GM18508 (cell line): ENCODE results near the gene ETV6.

Experiments
- ATAC-seq: cut with Tn5 transposase; IDR thresholded peaks from one replicate; pipeline ENCODE4 v1.9.1; 2021; ENCODE audit warnings: moderate number of reproducible peaks; ENCODE audit not compliant: insufficient read depth, unreplicated experiment

Gene ETV6

DNA sequence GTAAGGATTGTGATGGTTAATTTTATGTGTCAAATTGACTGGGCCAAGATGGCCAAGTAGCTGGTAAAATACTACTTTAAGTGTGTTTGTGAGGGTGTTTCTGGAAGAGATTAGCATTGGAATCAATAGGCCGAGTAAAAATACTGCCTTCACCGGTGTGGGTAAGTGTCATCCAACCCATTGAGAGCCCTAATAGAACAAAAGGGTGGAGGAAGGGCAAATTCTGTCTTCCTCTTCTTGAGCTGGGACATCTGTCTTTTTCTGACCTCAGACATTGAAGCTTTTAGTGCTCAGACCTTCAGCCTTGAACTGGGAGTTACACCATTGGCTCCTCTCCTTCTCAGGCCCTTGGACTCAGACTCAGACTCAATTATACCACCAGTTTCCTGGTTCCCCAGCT, 8.0 kb upstream of the ETV6 start:
- ATAC-seq, result no peak

DNA sequence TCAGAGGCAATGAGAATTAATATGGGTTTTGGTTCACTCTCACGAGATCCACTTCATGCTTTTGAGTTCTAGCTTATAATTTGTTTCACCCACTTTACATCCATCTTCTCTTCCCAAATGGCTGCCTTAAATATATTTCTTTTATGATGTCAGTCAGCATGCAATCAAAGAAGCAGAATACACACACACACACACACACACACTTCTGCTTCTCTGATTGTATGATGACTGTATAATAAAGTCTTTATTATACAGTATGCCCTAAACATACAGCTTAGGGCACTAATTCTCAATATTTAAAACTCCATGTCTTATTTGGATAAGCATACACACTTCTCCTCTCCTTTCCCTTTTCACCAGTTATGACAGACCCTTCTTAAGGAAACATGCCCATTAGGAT, 6.7 kb upstream of the ETV6 start:
- ATAC-seq, result no peak

DNA sequence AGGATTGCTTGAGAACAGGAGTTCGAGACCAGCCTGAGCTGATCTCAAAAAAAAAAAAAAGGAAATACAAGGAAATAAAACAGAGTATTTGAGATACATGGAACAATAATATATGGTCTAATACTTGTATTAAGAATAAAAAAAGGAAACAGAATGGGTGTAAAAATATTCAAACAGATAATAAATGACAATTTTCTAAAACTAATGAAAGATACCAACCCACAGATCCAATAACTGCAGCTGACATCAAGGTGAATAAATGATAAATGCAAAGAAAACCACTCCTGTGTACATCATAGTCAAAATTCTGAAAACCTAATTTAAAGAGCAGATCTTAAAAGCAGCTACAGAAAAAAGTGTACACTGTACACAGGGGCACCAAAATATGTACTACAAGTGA, 4.1 kb upstream of the ETV6 start:
- no peak for ATAC-seq

DNA sequence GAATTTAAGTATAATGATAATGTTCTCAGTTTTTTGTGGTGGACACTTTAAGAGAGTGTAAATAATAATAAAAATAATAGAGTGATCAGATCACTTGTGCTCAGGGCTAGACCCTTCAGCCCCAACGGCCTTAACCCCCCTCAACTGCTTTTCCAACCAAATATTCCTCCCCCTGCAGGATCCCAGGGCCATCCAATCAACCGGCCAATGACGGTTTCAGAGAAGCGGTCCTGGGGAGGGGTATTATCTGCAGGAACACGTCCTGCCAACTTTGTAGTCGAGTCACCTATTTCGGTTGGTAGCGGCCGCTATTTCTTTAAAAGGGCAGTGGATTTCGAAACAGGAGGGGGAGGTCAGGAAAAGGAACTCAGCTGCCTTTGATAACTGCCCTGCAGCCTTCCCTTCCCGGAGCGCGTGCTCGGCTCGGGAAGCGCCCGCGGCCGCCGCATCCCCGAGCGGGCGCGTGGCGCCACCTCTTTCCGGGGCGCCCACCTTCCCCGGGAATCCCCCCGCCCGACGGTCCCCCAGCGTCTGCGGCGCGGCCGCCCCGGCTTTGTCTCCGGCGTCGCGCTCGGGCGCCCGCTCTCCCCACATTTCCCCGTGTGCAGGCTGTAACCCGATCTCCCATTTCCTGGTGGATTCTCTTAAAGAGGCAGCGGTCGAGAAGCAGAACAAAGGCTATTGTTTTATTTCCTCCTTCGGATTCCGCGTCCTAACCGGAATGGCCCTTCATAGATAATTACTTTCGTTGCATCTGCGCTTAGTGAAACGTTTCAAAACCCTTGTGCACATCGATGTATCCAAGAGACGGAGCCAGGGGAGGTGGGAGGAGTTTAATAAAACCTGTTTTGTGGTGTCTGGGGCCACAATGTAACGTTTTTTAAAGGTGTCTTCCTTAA, 711 bp upstream of the ETV6 start:
- no peak for ATAC-seq

DNA sequence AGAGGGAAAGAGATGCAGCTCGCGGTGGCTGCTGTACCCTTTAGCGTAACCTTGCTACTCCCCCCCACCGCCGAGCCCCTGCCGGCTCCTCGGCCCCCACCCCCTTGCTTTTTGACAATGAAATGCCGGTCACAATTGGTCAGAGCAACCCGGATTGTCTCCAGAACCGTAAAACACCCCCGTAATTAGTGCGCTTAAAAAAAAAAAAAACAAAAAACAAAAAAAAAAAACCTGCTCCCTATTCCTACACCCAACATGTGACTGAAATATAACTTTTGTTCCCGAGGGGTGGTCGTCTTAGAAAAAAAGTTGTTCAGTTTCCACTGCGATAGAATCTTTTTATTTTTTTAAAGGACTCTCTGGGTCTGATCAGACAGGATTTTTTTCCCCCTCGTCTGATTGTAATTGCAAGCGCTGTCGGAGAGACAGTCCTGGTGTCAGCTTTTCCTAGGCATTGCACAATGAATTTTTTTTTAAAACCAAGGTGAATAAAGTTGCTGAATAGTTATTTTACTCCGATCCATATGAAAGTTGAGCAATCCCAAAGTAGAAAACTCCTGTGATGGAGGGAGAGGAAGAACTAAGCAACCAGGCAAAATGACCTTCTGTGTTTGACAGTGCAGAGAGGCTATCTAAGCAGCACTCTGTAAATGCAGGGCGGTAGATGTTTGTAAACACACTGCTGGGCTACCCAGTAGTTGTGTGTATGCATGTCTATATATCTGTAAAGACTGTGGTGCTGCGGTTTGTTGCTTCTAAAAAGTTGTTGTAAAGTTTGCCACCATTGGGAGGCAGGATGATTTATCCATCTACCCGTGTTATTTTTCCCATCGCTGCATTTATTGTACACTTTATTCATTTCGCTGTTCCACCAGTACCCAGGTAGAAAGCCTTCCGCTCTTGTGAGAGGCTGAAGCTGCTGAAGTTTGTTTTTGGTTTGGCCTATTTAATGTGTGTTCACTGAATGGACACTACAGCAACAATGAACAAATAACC, 1.1 kb downstream of the ETV6 start:
- ATAC-seq, result no peak

DNA sequence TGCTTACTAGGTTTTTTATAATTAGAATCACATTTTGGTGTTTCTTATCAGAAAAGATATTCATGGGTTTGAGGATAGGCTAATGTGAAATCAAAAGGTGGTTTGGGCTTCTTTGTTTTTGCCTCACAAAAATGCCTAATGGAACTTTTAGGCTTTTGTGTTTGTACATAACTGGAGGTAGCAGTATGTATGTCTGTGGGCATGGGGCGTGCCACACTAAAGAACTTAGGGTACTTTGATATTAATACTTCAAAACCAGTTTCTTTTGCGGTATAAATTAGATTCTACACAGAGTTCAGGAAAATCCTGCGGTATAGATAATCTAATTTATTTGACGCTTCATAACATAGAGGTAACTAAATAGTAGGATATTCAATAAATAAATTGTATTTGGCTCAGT, 1.9 kb downstream of the ETV6 start:
- no peak for ATAC-seq

DNA sequence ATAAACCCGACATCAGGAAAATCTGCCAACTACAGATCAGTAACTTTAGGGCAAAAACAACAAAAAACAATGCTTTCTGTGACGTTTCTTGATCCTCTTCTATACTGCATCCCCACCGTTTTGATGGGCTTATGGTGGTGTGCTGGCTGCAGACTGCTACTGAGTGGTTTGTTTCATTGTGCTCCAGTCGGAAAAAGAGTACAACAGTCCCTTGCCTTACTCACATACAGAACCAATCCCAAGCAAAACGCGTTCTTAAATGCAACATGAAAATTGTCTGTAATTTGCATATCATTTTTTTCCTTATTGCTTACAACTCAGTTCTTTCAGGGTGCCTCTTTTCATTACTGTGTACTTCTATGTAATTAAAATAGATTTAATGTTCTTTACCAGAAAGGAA, 2.3 kb downstream of the ETV6 start:
- ATAC-seq, result no peak

DNA sequence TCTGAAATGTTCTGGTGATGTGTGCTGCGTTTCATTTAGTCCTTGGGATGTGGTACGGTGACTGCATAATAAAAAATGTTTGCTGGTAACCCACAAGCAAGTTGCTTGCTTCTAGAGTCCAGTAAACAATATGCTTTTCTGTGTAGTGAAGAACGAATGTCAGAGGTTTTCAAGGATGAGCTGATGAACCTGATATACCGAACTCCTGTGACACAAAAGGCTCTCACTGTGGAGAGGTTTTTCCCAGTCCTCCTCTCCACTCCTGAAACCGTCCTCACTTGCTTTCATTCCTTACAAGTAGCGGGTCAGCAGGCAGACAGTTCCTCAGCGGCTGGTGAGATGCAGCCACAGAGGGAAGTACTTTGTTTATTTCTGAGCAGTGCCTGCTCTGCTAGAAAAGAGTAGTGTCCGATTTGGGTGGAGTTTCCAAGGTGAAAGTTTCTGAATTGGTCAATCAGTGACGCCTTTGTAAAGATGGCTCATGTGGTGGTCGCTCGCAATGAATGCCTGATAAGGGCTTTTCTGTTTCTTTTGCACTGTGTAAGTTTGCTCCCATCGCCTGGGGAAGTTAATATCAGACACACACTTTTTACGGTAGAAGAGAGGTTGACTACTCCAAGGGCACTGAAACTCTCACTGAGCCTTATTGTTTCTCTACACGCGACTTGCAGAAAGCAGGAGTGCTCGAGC, 3.0 kb downstream of the ETV6 start:
- ATAC-seq, result no peak

DNA sequence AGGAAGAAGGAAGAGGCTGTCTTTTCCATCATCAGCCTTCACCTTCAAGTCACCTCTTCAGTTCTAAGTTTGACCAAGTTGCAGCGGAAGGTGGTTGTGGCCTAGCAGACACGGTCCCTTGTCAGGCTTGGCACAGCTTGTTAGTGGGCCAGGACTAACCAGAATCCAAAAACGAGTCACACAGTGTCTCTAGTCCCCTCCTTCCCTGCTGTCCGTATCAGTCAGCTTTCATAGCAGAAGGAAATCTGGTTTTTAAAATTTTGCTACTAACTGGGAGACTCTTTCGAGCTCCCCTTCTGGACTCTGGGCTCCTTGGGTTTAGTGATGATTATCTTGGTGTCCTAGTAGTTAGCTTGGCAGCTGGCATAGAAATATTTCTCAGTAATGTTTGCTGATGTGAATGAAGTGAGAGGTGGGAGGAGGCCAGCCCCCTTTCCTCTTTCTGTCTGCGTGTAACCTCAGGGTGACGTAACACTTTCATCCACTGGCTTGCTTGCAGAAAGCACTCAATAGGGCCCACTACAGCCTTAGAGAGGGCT, 3.8 kb downstream of the ETV6 start:
- ATAC-seq, result no peak

DNA sequence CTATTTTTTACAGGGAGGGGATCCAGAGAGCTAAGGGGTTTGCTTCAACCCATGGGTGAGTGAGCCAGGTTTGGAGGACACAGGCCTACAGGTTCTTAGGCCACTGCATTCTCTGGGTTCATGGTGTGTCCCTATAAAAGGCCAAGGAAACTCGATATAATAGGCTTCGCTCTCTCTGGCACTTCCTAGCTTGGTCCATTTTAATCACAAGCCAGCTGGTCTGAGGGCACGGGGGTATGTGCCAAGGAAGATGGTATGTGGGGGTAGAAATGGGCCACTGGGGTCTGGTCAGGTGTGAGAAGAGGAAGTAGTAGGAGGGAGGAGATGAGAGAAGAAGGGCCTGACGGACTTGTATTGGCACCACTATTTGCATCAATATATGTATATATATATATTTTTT, 4.9 kb downstream of the ETV6 start:
- ATAC-seq, result no peak

DNA sequence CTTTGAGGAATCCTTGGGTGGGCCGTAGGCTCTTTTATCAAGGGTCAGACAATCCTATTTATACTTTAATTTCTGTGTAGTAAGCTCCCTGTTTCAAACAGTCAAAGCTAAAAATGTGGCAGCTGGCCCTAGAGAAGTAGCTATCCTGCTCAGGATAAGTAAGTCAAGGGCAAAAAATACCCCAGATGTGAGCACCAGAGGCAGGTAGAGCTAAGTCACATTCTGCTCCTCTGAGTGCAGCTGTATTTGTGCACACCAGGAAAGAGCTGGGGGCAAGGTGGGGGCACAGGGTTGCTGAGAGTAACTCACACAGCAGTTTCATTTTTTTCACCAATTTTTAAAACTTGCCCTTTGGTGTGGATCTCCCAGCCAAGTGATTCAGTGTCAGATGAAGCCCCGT, 5.3 kb downstream of the ETV6 start:
- no peak for ATAC-seq

DNA sequence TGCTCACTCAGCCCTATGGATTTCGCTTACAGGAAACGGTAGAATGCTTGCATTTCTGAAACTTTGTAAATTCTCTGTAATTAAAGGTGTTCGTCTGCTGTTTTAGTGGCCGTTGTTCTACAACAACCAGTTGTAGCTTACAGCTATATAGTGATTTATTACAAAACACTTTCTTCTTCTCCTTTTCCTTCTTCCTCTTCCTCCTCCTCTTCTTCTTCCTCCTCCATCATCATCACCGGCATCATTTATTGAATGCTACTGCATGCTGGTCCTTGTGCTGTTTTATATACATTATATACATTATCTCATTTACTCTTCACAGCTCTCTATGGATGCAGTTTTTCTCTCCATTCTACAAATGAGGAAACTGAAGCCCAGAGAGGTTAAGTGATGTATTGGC, 6.4 kb downstream of the ETV6 start:
- ATAC-seq, result no peak

DNA sequence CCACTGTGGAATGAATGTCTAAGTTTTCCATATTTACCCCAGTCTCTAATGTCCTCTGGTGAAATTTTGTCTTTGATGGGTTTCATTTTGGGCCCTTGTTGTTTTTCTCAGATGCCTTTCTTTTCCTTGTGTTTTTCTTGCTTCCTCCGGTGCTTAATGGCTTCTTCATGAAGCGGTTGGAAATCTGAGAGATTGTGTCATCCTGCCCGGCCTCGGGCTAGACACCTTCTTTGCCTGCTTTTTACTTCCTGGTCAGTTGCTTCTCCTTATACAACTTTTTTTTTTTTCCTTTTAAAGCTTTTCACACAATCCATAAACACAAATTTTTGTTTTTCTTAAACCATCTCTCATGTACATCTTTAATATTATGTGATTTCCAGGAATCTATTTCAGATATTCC, 7.1 kb downstream of the ETV6 start:
- no peak for ATAC-seq

DNA sequence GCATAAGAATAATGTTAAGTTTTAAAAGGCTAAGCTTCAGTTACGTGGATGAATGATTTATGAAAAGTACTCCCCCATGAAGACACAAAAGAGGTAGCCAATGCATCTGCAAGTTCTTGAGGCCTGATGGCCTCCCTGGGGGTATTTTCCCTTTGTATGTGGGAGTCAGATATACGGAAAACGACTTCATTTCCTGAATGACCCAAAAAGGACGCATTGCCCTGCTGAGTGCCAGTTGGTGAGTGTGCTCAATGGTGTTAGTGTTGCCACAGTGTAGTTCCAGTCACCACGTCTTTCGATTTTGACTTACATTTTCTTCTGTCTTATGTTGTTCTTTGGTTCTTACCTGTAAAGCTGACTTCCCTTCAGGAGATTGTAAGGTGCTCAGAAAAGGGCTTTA, 8.0 kb downstream of the ETV6 start:
- ATAC-seq, result no peak

DNA sequence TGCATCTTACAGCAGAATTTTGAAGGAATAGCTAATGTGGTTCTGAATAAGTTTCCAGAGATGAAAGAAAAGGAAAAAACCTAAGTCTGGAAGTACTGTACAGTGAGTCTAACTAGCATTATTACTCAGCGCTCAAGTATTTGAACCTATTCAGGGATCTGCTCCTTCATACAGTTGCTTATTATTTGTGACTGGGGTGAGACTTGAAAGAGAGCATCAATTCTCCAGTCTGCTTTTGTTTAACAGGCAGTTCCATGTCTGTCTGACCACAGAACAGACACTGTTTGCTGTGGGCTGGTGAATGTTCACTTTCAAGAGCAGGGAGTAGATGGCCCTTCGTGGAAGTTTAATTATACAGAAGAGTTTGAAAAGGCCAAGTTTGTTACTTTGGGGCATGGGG, 9.3 kb downstream of the ETV6 start:
- ATAC-seq, result no peak

DNA sequence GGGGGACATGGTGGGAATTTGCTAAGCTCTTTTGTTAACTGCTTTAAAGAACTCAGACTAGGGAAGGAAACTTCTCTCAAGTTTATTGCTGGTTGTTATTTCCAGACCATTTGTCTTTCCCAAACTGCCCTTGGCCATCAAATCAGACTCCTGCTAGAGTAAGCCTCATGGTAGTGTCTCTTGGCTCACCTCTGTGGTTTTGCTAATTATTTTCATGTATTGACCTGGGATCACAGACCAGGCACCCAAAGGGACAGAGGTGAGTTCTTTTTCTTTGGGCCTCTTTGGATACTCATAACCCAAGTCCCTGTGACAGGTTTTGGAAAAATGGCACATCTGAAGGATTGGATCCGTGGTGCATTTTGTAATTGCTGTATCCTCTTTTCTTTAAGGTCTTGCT, 11.2 kb downstream of the ETV6 start:
- no peak for ATAC-seq

DNA sequence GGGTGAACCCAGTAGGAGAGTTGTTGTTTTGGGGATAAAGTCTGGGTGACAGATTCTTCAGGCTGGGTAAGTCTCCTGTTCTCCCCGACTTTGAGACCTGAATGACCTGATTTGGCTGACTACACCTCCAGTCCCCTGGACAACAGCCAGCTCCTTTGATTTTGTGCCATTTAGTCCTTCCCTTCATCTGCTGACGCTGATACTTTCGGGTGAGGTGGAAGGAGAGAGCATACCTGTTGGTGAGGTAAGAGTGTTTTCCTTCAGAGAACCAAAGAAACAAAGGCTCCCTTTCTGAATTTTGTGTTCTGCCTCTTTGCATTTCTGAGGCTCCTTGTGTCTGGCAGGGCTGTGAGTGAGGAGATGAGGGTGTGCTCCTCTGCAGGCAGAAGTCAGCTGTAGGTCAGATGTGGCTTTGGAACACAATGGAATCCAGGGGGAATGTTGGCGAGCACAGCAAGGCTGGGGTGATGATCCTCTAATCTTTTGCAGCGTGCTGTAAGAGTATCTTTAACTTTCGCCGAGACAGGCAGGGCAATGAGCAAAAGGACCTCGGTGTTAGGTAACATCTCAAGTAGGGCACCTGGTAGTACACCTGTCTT, 12.1 kb downstream of the ETV6 start:
- ATAC-seq, result no peak

DNA sequence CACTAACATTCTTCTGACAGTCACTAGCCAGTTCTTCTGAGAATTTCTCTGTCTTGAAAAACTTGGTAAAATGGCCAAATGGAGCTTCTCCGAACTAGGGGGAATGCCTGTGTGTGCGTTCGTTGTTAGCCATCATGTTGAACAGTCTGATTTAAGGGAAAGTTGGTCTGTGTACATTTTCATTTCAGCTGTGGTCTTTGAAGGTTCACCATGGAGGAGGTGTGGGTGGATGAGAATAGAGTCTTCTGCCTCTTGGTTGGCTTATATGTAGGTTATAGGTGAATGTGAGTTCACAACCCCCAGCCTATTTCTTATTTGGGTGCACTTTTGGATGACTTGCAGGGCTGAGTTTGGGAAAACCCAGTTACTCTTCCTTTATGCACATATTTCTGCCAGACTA, 12.9 kb downstream of the ETV6 start:
- no peak for ATAC-seq

DNA sequence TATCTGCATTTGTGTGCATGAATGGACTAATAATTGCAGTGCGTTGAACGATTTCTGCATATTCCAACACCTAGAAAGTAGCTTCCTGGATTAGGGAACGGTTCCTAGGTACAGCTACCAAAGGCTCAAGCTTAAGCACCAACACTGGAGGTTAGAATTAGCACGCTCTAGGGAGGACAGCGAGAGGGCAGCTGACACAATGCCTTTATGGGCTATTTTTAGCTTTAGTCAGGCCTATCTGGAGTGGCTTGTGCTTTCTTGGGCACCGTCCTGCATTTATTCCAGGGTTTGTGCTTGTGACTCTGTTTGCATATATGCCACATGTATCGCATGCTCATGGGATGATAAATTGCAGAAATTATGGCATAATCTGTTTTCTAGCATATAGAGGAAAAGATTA, 13.7 kb downstream of the ETV6 start:
- no peak for ATAC-seq

DNA sequence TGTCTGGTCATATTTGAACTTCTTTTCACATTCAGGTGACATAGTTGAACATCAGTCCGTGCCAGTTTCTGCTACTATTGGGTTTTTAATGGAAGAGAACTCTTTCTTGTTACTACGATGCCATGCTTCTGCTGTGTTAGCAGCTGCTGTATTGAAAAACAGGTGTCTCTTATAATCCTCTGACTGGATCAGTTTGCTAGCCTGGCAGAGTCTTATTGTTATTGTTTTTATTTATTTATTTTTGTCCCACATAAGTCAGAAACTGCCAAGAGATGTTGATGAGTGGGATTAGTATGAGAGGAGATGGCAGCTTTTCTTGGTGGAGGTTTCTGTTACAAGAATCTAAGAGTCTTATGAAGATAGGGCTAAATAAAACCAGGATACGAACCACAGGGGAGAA, 14.6 kb downstream of the ETV6 start:
- no peak for ATAC-seq
